ENCODE data around the gene LRWD1. TPM values are rescaled to one million over a fixed set of nuclear protein-coding genes. Genes with fewer than 3 reads are reported as not detected.
"Not testable (repeated sequence)": the region's sequence is repeated elsewhere in the genome, so short reads cannot be mapped to it uniquely, and the experiment has no call there.

LRWD1 gene
- total and polyA plus RNA-seq, 11 donors = 4.7 to 26.4 (median 9.7) TPM

DNA sequence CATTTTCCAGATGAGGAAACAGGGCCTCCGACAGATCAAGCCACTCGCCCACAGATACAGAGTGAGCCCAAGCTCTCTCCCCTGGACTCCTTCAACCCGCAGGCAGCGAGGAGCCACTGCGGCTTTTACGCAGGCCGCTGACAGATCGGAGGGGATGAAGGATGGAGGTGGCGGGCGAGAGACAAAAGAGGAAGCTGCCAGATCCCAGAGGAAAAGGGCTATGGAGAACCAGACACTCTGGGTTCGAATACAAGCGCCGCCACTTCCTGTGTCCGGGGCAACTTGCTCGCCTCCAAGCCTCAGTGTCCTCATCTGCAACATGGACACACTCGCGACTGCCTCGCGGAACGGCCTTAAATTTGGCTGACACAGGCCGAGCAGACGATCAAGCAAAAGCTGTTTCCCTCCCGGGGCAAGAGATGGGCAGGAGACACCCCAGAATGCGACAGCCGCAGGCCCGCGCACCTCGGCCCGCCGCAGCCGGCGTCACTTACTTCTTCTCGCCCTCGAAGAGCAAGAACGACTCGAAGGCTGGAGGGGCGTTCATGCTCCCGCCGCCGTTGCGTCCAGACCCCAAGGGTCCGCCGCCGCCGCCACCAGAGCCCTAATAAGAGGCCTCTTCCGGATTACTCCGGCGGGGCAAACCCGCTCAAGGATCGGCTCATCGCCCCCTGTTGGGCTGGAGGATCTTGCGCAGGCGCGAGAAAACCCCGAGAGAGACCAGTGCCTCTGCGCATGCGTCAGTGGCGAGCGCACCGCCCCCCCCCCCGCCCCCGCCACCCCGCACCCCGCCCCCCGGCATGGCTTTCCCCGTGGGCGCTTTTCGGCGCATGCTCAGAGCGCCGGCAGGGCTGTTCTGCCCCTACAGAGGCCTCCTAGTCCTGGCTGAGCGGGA lies 13.8 kb downstream of the LRWD1 start, which contains the start of gene POLR2J:
Gene POLR2J, minus strand, starts transcription at position 609 of the 895 bp plus-strand sequence. Its CDS starts 62 bp downstream, at position 547.
- H3K9me3 ChIP-seq; intact Hi-C loops (cut with DNase I); H3K4me1 ChIP-seq; H3K27me3 ChIP-seq; H3K36me3 ChIP-seq: not testable (repeated sequence)
- 0% methylated on average over 7 to 55 of the region's 72 CpGs for WGBS, 4 donors
- DNase-seq (peak; percentile 73 to 94 (median 86)), ATAC-seq (peak; percentile 92 to 96 (median 94))
- peak within 1 kb of the TSS in 4 of 12 donors; percentile 43 to 60 (median 48) for H3K27ac ChIP-seq
- TF ChIP-seq, protein P1, sequence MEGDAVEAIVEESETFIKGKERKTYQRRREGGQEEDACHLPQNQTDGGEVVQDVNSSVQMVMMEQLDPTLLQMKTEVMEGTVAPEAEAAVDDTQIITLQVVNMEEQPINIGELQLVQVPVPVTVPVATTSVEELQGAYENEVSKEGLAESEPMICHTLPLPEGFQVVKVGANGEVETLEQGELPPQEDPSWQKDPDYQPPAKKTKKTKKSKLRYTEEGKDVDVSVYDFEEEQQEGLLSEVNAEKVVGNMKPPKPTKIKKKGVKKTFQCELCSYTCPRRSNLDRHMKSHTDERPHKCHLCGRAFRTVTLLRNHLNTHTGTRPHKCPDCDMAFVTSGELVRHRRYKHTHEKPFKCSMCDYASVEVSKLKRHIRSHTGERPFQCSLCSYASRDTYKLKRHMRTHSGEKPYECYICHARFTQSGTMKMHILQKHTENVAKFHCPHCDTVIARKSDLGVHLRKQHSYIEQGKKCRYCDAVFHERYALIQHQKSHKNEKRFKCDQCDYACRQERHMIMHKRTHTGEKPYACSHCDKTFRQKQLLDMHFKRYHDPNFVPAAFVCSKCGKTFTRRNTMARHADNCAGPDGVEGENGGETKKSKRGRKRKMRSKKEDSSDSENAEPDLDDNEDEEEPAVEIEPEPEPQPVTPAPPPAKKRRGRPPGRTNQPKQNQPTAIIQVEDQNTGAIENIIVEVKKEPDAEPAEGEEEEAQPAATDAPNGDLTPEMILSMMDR (IDR thresholded peaks at IDR 0.05) = peak; percentile 27 to 77 (median 50)
- peak within 1 kb of the TSS in 11 of 12 donors; percentile 30 to 62 (median 56) for H3K4me3 ChIP-seq

DNA sequence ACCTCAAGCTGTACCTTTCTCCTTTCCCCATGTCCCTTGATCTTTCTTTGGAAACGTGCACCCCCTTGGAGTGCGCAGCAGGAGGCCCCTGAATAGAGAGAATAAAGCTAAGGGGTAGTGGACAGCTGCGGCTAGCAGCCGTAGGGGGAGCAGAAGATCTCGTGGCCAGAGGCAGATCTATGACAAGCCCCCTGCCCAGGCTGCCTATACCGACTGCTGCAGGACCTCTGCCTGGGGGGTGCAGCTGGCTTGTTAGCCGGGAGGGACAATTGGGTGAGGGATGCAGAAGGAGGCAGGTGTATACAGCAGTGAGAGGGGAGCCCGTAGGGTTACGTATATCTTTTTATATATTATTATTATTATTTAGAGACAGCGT lies 14.4 kb downstream of the LRWD1 start:
- H3K27ac ChIP-seq; intact Hi-C loops (cut with DNase I); H3K27me3 ChIP-seq; H3K9me3 ChIP-seq; H3K36me3 ChIP-seq; H3K4me1 ChIP-seq: not testable (repeated sequence)
- 0 to 5% methylated on average over 2 of the region's 10 CpGs; no CpG with 5 or more reads in 2 of the 4 donors for WGBS, 4 donors
- peak in 1 of 5 donors; percentile 33 for DNase-seq
- peak in 3 of 4 donors; percentile 8 to 45 (median 14) for ATAC-seq
- peak overlapping the region in 1 of 12 donors; percentile 60 for H3K4me3 ChIP-seq

DNA sequence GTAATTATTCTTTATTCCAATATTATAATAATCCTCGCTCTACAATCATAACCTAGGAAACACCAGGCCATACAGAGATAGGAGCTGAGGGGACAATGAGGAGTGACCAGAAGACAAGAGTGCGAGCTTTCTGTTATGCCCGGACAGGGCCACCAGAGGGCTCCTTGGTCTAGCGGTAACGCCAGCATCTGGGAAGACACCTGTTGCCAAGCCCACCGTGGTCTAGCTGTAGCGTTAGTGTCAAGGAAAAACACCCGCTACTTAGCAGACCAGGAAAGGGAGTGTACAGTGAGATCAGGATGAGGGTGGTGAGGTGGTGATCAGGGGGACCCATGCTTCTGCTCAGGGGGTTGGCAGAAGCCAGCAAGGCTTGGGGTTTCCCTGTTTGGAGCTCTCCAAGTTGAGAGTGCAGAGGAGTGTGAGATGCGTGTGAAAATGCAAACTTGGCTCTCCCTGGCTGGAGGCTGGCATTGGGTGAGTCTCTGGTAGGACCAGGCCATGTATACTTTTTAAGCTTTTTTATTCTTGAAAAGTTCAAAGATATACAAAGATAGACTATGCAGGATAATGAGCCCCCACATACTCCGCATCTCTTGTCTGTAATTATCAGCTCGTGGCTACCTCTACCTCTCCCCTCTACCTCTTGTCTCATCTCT lies 15.3 kb downstream of the LRWD1 start:
- DNase-seq = peak; percentile 6 to 52 (median 36)
- H3K4me3 ChIP-seq; H3K27ac ChIP-seq; H3K9me3 ChIP-seq; H3K27me3 ChIP-seq; H3K36me3 ChIP-seq; H3K4me1 ChIP-seq; intact Hi-C loops (cut with DNase I): not testable (repeated sequence)
- TF ChIP-seq, protein P1 (IDR thresholded peaks at IDR 0.05) = peak in 9 of 12 donors; percentile 20 to 60 (median 29)
- peak in 2 of 4 donors; percentile 32 for ATAC-seq
- 3 to 15% (median 7%) methylated on average over 8 to 9 of the region's 11 CpGs for WGBS, 4 donors

DNA sequence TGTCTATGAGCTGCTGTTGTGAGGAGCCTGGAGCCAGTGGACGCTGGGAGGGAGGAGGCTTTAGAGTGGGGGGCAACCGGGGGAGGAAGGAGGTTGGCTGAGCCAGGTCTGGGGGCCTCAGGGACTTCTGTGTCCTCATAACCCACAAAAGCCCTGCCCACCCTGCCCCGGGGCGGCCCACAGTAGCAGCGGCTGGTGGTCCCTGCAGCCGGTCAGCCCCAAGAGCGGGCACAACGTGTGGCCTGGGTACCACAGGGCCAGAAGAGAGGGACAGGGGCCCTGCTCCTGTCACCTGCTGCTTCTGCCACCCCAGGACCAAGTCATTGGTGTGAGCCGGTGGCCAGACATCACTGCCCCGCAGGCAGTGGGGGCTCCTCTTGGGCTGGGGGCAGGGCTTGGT lies 17.2 kb downstream of the LRWD1 start:
- H3K36me3 ChIP-seq; intact Hi-C loops (cut with DNase I); H3K9me3 ChIP-seq; H3K27me3 ChIP-seq; ATAC-seq; H3K4me3 ChIP-seq; H3K4me1 ChIP-seq; H3K27ac ChIP-seq: not testable (repeated sequence)
- WGBS, 4 donors = no CpG with 5 or more reads among the region's 10 CpGs
- peak in 1 of 5 donors; percentile 22 for DNase-seq

DNA sequence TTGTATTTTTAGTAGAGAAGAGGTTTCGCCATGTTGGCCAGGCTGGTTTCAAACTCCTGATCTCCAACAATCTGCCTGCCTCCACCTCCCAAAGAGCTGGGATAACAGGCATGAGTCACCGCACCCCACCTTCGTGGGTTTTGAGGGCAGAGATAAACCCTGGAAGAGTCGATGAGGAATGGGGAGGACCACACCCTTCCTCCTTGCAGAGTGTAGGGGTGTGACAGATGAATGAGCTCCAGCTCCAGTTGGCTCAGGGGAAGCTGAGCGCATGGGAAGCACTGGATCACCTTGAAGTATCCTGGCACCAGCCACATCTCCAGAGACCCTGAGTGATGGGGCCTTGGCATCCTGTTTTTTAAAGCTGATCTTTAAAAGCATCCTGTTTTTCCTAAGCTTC lies 19.5 kb downstream of the LRWD1 start:
- WGBS, 4 donors = no CpG with 5 or more reads among the region's 5 CpGs
- H3K27me3 ChIP-seq; H3K36me3 ChIP-seq; H3K4me1 ChIP-seq; H3K27ac ChIP-seq; ATAC-seq; H3K9me3 ChIP-seq; DNase-seq; intact Hi-C loops (cut with DNase I); H3K4me3 ChIP-seq: not testable (repeated sequence)

DNA sequence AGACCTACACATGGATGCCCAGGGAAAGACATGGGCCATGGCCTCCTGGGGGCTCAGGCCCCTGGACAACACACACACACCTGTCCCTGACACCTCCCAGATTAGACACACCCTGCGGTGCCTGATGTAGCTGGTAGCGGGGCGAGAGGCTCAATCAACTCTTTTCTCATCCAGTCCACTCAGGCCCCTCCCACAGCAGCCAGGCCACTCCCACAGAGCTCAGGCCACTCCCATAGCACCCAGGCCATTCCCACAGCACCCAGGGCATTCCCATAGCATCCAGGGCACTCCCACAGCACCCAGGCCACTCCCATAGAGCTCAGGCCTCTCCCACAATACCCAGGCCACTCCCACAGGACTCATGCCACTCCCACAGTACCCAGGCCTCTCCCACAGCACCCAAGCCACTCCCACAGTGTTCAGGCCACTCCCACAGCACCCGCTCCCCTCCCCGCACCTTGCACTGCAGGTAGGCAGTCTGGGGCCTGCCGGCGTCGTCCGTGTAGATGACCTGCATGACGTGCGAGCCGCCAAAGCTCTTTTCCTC lies 25.8 kb downstream of the LRWD1 start:
- H3K36me3 ChIP-seq; H3K4me1 ChIP-seq; H3K4me3 ChIP-seq; intact Hi-C loops (cut with DNase I); H3K9me3 ChIP-seq; H3K27me3 ChIP-seq; H3K27ac ChIP-seq: not testable (repeated sequence)
- WGBS, 4 donors = 73 to 90% (median 88%) methylated on average over 2 to 3 of the region's 12 CpGs; no CpG with 5 or more reads in 1 of the 4 donors
- peak in 4 of 5 donors; percentile 17 to 64 (median 40) for DNase-seq
- peak in 3 of 4 donors; percentile 54 to 60 (median 59) for ATAC-seq

DNA sequence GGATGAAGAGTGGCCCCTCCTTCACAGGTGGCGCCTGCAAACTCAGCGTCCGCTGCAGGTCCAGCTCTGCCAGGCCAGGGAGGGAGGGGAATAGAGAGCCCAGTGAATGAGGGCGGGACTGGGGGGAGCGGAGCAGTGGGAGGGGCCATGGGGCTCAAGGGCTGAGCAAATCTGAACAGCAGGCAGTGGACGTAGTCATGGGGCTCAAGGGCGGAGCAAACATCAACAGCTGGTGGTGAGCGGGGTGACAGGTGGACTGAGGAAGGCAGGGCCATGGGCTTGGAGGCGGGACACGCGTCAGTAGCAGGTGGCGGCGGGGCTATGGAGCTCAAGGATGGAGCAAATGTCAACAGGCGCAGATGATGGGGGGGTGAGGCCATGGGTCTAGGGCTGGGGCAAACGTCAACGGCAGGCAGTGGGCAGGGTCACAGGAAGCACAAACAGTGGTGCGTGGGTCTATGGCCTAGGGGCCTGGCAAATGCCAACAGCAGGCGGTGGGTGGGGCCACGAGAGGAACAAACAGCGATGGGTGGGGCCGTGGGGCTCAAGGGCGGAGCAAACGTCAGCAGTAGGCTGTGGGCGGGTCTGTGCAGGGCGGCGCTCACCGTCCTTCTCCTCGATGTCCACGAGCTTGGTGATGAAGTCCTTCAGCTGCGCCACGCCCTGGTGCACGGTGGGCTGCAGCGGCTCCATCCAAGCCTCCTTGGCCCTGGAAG lies 28.6 kb downstream of the LRWD1 start:
- intact Hi-C loops (cut with DNase I); H3K4me1 ChIP-seq; H3K36me3 ChIP-seq; H3K9me3 ChIP-seq; H3K27me3 ChIP-seq; H3K4me3 ChIP-seq; DNase-seq; H3K27ac ChIP-seq: not testable (repeated sequence)
- WGBS, 4 donors = no CpG with 5 or more reads among the region's 33 CpGs
- peak; percentile 65 to 81 (median 74) for ATAC-seq

DNA sequence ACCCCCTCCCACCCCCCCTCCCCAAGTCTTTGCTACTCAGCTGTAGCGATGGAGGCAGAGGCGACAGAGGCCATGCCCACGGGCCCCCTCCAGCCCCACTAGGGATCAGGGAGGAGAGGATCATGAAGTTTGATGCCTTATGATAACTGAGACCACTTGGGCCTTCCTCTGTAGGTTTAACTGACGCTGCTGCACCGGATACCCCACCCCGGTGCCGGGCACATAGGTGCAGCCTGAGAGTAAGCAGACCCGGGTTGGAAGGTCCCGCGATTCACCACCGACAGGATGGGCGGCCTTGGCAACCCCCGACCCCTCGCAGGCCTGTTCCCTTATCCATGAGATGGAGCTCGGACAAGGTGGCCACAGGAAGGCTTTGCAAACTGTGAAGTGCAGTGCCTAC lies 29.2 kb downstream of the LRWD1 start:
- peak in 3 of 5 donors; percentile 18 to 48 (median 19) for DNase-seq
- H3K9me3 ChIP-seq; intact Hi-C loops (cut with DNase I); H3K36me3 ChIP-seq; H3K27me3 ChIP-seq; H3K27ac ChIP-seq; ATAC-seq; H3K4me1 ChIP-seq: not testable (repeated sequence)
- H3K4me3 ChIP-seq = peak overlapping the region in 2 of 12 donors; percentile 18 to 48
- WGBS, 4 donors = 24 to 49% methylated on average over 8 of the region's 15 CpGs; no CpG with 5 or more reads in 2 of the 4 donors

Data from heart left ventricle (tissue), 16 donors.